GM12891 (cell line): ENCODE results near the gene TMEM212.

Experiments
- DNase-seq: peaks from one replicate; pipeline ENCODE4 v3.0.0; 2011; ENCODE audit warnings: low spot score; ENCODE audit not compliant: insufficient read length
- FAIRE-seq: peaks from 2 replicates; lab custom pipeline; 2011; peaks lifted over from hg19 to GRCh38; lab: Jason Lieb, UNC
- PAX5 ChIP-seq: IDR thresholded peaks from 2 replicates; pipeline ENCODE4 v1.6.1; 2011; ENCODE audit warnings: low read length, moderate library complexity, mild to moderate bottlenecking; ENCODE audit not compliant: insufficient read depth, severe bottlenecking
- POLR2A ChIP-seq: IDR thresholded peaks from 2 replicates; pipeline ENCODE4 v1.6.1; 2011; ENCODE audit warnings: low read depth, low read length, control low read depth
- POLR2AphosphoS5 ChIP-seq: IDR thresholded peaks from 2 replicates; pipeline ENCODE4 v1.6.1; 2011; ENCODE audit warnings: low read depth, low read length, control low read depth
- POU2F2 ChIP-seq: IDR thresholded peaks from 2 replicates; pipeline ENCODE4 v1.6.1; 2011; ENCODE audit warnings: low read depth, mild to moderate bottlenecking, control low read depth, low read length, moderate library complexity
- SPI1 ChIP-seq: IDR thresholded peaks from 2 replicates; pipeline ENCODE4 v1.6.1; 2011; ENCODE audit warnings: low read depth, low read length, control low read depth
- TAF1 ChIP-seq: IDR thresholded peaks from 2 replicates; pipeline ENCODE4 v1.6.1; 2011; ENCODE audit warnings: low read depth, low read length, control low read depth

The TMEM212 gene

DNA sequence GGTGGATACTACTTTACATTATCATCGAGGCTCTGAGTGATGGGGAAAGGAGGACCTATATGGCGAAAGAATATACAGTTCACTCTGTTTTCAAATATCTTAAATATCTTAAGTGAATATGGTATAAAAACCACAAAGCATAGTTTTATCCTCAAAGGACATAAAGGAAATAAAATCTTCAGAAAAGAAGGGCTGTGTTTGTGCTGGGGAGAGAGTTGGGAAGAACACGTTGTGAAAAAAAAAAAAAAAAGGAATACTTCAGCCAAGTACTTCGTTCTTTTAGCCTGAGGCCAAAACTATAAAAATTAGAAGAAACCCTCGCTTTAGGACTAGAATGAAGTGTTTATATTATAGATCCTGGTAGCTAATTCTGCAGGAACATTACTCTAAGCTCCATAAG lies 10.2 kb upstream of the TMEM212 start:
- no peak for TF ChIP-seq POLR2A
- DNase-seq, result no peak
- no peak for FAIRE-seq

DNA sequence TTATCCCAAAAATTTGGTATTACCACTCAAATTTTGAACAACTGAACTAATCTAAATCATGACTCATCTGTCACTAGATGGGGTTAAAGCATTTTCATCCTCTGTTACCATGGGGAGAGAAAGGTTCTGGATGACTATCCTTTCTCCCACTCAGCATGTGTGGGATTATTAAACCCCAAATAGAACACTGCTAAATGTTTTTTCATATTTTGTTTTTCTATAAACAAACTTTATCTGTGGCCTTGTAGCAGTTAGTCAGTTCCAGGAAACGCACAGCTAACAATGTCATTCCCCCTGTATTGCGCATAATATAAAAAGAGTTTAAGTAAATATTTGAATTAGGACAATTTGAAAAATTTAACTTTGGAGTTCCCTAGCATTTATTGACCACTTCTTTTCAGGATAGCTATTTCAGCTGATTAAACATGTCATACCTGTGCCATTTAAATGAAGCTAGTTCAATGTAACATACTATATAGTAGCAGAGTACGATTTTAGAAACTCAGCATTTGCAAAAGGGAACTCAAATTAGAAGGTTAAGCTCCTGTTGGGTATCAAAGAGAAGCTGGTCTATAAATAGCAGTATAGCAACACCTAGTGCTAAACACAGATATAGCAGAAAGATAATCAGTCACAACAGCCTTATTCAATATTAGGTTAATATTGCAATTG lies 9.2 kb upstream of the TMEM212 start:
- TF ChIP-seq PAX5 (no peak), POLR2AphosphoS5 (no peak), POLR2A (no peak), SPI1 (no peak), TAF1 (no peak)
- no peak for FAIRE-seq
- DNase-seq, result no peak

DNA sequence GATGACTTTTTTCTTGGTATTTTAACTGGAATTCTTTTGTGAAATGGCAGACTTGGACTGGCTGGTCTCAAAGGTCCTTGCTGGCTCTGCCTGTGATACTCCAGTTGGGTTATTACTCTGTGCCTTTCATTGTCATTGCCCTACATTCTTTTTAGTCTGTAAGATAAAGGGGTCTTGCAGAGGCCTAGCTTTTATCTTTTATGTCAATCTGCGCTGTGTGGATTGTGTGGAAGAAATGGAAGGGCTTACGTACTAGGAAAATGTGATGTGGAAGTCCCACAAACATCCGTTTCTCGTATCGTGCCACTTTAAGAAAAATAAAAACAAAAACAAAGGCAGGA lies 8.7 kb upstream of the TMEM212 start:
- no peak for TF ChIP-seq POLR2AphosphoS5
- TF ChIP-seq SPI1, result no peak
- no peak for TF ChIP-seq TAF1
- no peak for TF ChIP-seq POLR2A
- no peak for TF ChIP-seq POU2F2
- TF ChIP-seq PAX5, result no peak
- no peak for FAIRE-seq
- DNase-seq, result no peak

DNA sequence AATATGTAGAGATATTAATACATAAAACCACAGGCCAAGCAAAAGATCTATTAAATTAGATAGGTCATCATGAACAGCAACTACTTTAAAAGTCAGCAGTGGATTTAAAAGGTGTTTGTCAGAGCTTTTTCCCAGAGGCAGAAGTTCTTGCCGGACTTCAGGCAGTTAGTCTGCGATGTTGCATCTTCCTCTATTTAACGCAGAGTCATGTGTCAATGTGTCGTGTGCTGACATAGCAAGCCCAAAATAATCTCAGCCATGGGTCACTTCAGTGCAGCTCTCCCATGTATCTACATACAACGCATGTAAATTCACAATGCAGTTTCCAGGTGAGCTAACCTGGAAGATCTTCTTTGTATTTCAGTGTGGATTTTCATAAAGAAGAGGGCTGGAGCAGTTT lies 8.0 kb upstream of the TMEM212 start:
- TF ChIP-seq TAF1 (no peak), POU2F2 (no peak), POLR2AphosphoS5 (no peak), POLR2A (no peak), PAX5 (no peak), SPI1 (no peak)
- no peak for FAIRE-seq
- no peak for DNase-seq

DNA sequence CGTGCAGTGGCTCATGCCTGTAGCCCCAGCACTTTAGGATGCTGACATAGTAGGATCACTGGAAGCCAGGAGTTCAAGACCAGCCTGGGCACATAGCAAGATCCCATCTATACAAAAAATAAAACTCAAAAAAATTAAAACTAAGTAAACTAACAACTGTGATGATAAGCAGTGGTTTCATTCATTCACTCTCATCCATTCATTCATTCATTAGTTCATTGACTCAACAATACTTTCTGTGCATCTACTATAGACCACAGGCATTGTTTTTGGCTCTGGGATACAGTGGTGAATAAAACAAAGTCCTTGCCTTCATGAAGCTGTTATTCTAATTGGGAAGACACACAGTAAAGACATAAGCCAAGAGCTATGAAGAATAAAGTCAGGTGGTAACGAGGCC lies 7.5 kb upstream of the TMEM212 start:
- TF ChIP-seq POLR2A, result no peak
- no peak for TF ChIP-seq TAF1
- TF ChIP-seq SPI1, result no peak
- no peak for TF ChIP-seq PAX5
- no peak for TF ChIP-seq POLR2AphosphoS5
- TF ChIP-seq POU2F2, result no peak
- DNase-seq (no peak), FAIRE-seq (no peak)

DNA sequence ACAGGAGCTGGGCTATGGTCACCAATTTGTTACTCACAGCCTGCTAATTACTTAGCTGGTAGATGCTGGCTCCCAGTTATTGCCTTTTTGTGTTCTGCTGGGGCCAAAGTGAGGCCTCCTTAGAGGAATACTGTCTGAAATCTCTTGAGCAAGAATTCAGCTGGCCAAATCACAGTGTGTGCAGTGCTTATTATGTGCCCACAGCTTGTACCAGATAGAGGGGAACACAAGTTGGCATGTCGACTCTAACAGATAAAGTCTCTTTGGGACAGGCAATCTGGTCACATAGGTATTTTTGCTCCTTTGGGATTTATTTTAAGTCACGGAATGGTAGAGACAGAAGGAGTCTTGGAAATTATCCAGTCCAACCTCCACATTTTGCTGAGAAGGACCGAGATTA lies 6.3 kb upstream of the TMEM212 start:
- FAIRE-seq (no peak), DNase-seq (no peak)
- no peak for TF ChIP-seq TAF1

DNA sequence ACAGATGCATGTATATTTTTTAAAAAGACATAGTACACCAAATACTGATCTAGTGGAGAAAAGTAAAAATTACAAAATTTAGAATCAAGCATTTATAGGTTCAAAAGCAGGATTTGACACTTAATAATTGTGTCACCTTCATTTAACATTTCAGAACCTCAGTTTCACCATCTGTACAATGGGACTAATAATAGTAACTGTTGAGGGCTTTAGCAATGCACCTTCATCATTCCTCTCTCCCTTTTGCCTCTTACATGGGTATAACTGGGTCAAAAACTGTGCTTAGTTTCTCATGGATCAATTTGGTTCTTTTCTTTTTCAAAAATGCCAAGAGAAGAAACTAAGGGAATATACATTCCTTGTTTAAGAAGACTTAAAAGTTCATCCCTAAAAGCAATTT lies 5.5 kb upstream of the TMEM212 start:
- FAIRE-seq (no peak), DNase-seq (no peak)
- TF ChIP-seq PAX5, result no peak
- no peak for TF ChIP-seq POLR2A
- no peak for TF ChIP-seq POLR2AphosphoS5
- no peak for TF ChIP-seq TAF1
- no peak for TF ChIP-seq POU2F2
- TF ChIP-seq SPI1, result no peak

DNA sequence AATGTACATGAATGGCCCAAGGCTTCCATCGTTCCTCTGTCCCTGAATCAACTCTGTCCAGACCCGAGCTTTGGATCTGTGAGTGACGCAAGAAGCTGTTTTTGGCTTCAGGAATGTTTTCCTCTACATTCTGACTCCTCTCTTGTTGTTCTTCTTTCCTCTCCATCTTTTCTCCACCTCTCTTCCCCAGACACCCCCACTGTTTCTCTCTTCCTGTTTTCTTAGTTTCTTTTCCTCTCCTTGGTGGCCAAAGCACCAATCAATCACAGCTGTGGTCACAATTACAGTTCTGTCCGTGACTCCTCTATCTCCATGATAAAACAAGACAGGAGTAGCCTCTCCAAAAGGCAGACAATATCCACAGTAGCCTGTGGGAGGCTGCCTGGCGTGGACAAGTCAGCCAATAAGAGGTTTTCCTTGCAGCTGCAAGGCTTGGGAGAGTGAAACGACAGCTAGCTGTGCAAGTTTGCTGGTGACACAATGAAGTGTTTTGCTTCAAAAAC lies 4.9 kb upstream of the TMEM212 start:
- no peak for FAIRE-seq
- TF ChIP-seq POU2F2, result no peak
- TF ChIP-seq PAX5, result no peak
- TF ChIP-seq POLR2AphosphoS5, result no peak
- no peak for TF ChIP-seq POLR2A
- TF ChIP-seq TAF1, result no peak
- TF ChIP-seq SPI1, result peak; percentile 82
- no peak for DNase-seq

DNA sequence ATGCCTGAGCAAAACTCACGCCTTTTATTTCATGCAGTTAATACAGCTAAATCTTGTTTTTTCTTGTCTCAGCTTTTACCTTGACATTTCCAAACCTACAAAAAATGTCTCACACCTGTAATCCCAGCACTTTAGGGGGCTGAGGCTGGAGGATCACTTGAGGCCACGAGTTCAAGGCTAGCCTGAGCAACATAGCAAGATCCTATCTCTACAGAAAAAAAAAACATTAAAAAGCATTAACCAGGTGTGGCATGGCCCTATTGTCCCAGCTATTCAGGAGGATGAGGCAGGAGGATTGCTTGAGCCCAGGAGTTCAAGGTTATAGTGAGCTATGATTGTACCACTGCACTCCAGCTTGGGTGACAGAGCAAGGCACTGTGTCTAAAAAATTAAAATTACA lies 3.9 kb upstream of the TMEM212 start:
- FAIRE-seq, result no peak
- TF ChIP-seq POLR2A (no peak), PAX5 (no peak), POLR2AphosphoS5 (no peak), POU2F2 (no peak), TAF1 (no peak), SPI1 (no peak)
- no peak for DNase-seq

DNA sequence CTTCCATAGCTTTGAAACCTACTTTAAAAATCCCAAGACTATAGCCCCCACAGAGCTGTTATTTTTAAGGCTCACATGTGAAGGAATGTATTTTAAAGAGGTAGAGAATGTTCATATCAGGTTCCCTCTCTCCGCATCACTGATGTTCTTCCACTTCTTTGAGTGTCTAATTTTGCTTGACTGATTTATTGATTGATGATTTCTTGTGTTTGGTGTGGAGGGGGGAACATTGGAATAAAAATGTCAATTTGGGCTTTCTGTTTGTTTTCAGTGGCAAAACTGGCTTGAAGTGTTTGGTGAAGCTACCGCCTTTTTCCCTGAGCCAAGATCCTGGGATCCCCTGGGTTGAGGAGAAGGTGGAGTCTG lies 2.7 kb upstream of the TMEM212 start:
- FAIRE-seq (no peak), DNase-seq (no peak)

More for the DNA sequence above, 2.7 kb upstream of the TMEM212 start:
- no peak for TF ChIP-seq POLR2A
- TF ChIP-seq POLR2AphosphoS5, result no peak
- no peak for TF ChIP-seq POU2F2
